Mesendoderm (in vitro differentiated cells): Measurements from ENCODE around the gene B4GALT7.

Source experiments
- DNase-seq: peaks from one replicate; pipeline ENCODE4 v3.0.0; 2013
- H2AK5ac ChIP-seq: 2 replicates; pipeline ENCODE4 v1.6.1; 2013; ENCODE audit warnings: low read length, inconsistent platforms
- H2BK120ac ChIP-seq: 2 replicates; pipeline ENCODE4 v1.6.1; 2013; ENCODE audit warnings: low read depth, mild to moderate bottlenecking, low read length, moderate library complexity, mixed read lengths
- H2BK15ac ChIP-seq: replicated peaks from 2 replicates; pipeline ENCODE4 v1.6.1; 2013; ENCODE audit warnings: low read depth, mild to moderate bottlenecking, moderate library complexity
- H2BK5ac ChIP-seq: 2 replicates; pipeline ENCODE4 v1.6.1; 2013; ENCODE audit warnings: low read length, inconsistent platforms
- H3K18ac ChIP-seq: 2 replicates; pipeline ENCODE4 v1.6.1; 2013; ENCODE audit warnings: mild to moderate bottlenecking, low read length, mixed read lengths
- H3K23ac ChIP-seq: one replicate; pipeline ENCODE4 v1.6.1; 2013; ENCODE audit warnings: low read length
- H3K27ac ChIP-seq: 2 replicates; pipeline ENCODE4 v1.5.1; 2013; ENCODE audit warnings: low read depth, mild to moderate bottlenecking, inconsistent platforms, low read length, moderate library complexity
- H3K27me3 ChIP-seq: 2 replicates; pipeline ENCODE4 v1.6.1; 2013; ENCODE audit warnings: low read length, control low read depth, mild to moderate bottlenecking, inconsistent platforms; ENCODE audit not compliant: insufficient read depth, poor library complexity
- H3K36me3 ChIP-seq: 2 replicates; pipeline ENCODE4 v1.6.1; 2013; ENCODE audit warnings: low read length, inconsistent platforms; ENCODE audit not compliant: control insufficient read depth, insufficient read depth
- H3K4ac ChIP-seq: one replicate; pipeline ENCODE4 v1.6.1; 2013; ENCODE audit warnings: low read depth, mild to moderate bottlenecking, low read length, moderate library complexity
- H3K4me1 ChIP-seq: 2 replicates; pipeline ENCODE4 v1.6.1; 2013; ENCODE audit warnings: low read depth, low read length, inconsistent platforms; ENCODE audit not compliant: control insufficient read depth
- H3K4me2 ChIP-seq: 2 replicates; pipeline ENCODE4 v1.6.1; 2013; ENCODE audit warnings: low read length
- H3K4me3 ChIP-seq: 2 replicates; pipeline ENCODE4 v1.5.1; 2013; ENCODE audit warnings: mild to moderate bottlenecking, low read length
- H3K56ac ChIP-seq: one replicate; pipeline ENCODE4 v1.6.1; 2013; ENCODE audit warnings: low read length
- H3K79me1 ChIP-seq: 2 replicates; pipeline ENCODE4 v1.6.1; 2013; ENCODE audit warnings: low read length, inconsistent platforms
- H3K79me2 ChIP-seq: 2 replicates; pipeline ENCODE4 v1.6.1; 2013; ENCODE audit warnings: mild to moderate bottlenecking, low read length; ENCODE audit not compliant: control insufficient read depth, insufficient read depth
- H3K9ac ChIP-seq: 2 replicates; pipeline ENCODE4 v1.6.1; 2013; ENCODE audit warnings: low read length, inconsistent platforms
- H4K5ac ChIP-seq: one replicate; pipeline ENCODE4 v1.6.1; 2013; ENCODE audit warnings: low read length
- H4K8ac ChIP-seq: one replicate; pipeline ENCODE4 v1.6.1; 2013; ENCODE audit warnings: low read depth, mild to moderate bottlenecking, control low read depth, low read length, moderate library complexity
- WGBS: extraction: QIAGEN DNeasy Blood & Tissue Kit; methylation state at CpG from one replicate; pipeline ENCODE4 v1.1.7; 2013; ENCODE audit warnings: low lambda C conversion rate, missing lambda C conversion rate; ENCODE audit not compliant: insufficient coverage; ENCODE audit errors: extremely low coverage; 5-methylcytosine and 5-hydroxymethylcytosine counted together

The B4GALT7 gene

DNA sequence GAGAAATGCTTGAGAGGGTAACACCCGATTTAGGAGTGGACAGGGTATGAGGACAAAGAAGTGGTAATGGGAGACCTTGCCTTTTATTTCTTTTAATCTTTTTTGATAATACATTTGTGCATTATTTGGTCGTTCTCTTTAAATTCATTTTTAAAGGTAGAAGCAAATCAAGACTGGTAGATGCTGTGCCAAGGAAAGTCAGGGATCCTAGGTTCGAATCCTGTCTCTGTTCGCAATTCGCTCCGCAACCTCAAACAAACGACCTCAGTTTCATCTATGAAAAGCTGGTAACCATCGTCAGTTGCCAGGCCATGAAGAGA, 8.3 kb upstream of the B4GALT7 start:
- no peak overlapping the region for H4K5ac ChIP-seq
- H2AK5ac ChIP-seq, result no peak overlapping the region
- no peaks in the 10 kb centered on the region for H3K4me1 ChIP-seq
- no peak overlapping the region for H3K18ac ChIP-seq
- no peaks in the 10 kb centered on the region for H3K27me3 ChIP-seq
- no peak overlapping the region for H3K4ac ChIP-seq
- no CpG with 5 or more reads among the region's 8 CpGs for WGBS
- peak overlapping the region; percentile 73 for H3K4me2 ChIP-seq
- no peak overlapping the region for H4K8ac ChIP-seq
- no peak overlapping the region for H2BK120ac ChIP-seq
- H2BK15ac ChIP-seq, result no peak overlapping the region
- H3K4me3 ChIP-seq, result no peak overlapping the region
- H3K27ac ChIP-seq, result no peak overlapping the region
- DNase-seq, result no peak
- no peak overlapping the region for H2BK5ac ChIP-seq
- peak overlapping the region; percentile 52 for H3K9ac ChIP-seq
- peaks cover 5% of the 10 kb centered on the region for H3K79me2 ChIP-seq
- peaks cover 11% of the 10 kb centered on the region for H3K79me1 ChIP-seq
- peaks cover 13% of the 10 kb centered on the region for H3K36me3 ChIP-seq
- H3K23ac ChIP-seq, result no peak overlapping the region
- peak overlapping the region; percentile 68 for H3K56ac ChIP-seq

- Histone ChIP-seq H4K8ac (no peak within 1 kb of the TSS), H3K18ac (no peak within 1 kb of the TSS), H2BK15ac (no peak within 1 kb of the TSS), H3K4me2 (peak within 1 kb of the TSS; percentile 73), H3K4ac (peak within 1 kb of the TSS; percentile 60), H3K27ac (peak within 1 kb of the TSS; percentile 25), H3K79me1 (peaks cover 11% of the 10 kb centered on the region), H2BK120ac (no peak within 1 kb of the TSS), H3K23ac (no peak within 1 kb of the TSS), H2BK5ac (no peak within 1 kb of the TSS), H3K4me1 (no peaks in the 10 kb centered on the region), H3K4me3 (peak within 1 kb of the TSS; percentile 72), H2AK5ac (no peak within 1 kb of the TSS), H3K27me3 (no peaks in the 10 kb centered on the region), H3K79me2 (peaks cover 5% of the 10 kb centered on the region), H3K9ac (peak within 1 kb of the TSS; percentile 90), H4K5ac (peak within 1 kb of the TSS; percentile 10), H3K56ac (peak within 1 kb of the TSS; percentile 96), H3K36me3 (peaks cover 13% of the 10 kb centered on the region)
- no CpG with 5 or more reads among the region's 71 CpGs for WGBS
- DNase-seq, result peak; percentile 94
Observed at GRCh38 chr5:177592010-177592834, 7.7 kb upstream of the B4GALT7 start, which contains the start of gene TMED9. Gene TMED9, plus strand, starts transcription at chr5:177592203. Its CDS starts 12 bp downstream, at chr5:177592215.

DNA sequence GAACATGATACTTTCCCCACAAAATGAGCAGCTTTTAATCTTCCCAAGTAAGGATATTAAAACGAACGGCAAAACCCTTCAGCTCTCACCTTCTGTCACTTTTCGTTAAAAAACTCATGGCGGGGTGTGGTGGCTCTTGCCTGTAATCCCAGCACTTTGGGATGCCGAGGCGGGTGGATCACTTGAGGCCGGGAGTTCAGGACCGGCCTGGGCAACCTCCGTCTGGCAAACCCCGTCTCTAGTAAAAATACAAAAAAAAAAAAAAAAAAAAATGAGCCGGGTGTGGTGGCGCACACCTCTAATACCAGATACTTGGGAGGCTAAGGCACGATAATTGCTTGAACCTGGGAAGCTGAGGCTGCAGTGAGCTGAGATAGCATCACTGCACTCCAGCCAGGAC, 7.0 kb upstream of the B4GALT7 start:
- H2BK5ac ChIP-seq, result no peak overlapping the region
- H4K5ac ChIP-seq, result no peak overlapping the region
- H2BK120ac ChIP-seq, result no peak overlapping the region
- DNase-seq, result no peak
- WGBS, result no CpG with 5 or more reads among the region's 13 CpGs
- no peak overlapping the region for H3K18ac ChIP-seq
- H3K79me1 ChIP-seq, result peaks cover 11% of the 10 kb centered on the region
- H2AK5ac ChIP-seq, result no peak overlapping the region
- no peak overlapping the region for H3K4ac ChIP-seq
- H3K36me3 ChIP-seq, result peaks cover 13% of the 10 kb centered on the region
- no peaks in the 10 kb centered on the region for H3K27me3 ChIP-seq
- H3K4me2 ChIP-seq, result peak overlapping the region; percentile 40
- peak overlapping the region; percentile 72 for H3K4me3 ChIP-seq
- H3K23ac ChIP-seq, result no peak overlapping the region
- H3K27ac ChIP-seq, result no peak overlapping the region
- H3K56ac ChIP-seq, result peak overlapping the region; percentile 96
- H3K4me1 ChIP-seq, result no peaks in the 10 kb centered on the region
- peaks cover 5% of the 10 kb centered on the region for H3K79me2 ChIP-seq
- peak overlapping the region; percentile 90 for H3K9ac ChIP-seq
- no peak overlapping the region for H2BK15ac ChIP-seq
- no peak overlapping the region for H4K8ac ChIP-seq

- H3K4me2 ChIP-seq, result no peak overlapping the region
- H3K27ac ChIP-seq, result no peak overlapping the region
- peaks cover 11% of the 10 kb centered on the region for H3K79me1 ChIP-seq
- DNase-seq, result no peak
- no peak overlapping the region for H2AK5ac ChIP-seq
- H3K4me3 ChIP-seq, result no peak overlapping the region
- no CpG with 5 or more reads among the region's 3 CpGs for WGBS
- H3K18ac ChIP-seq, result no peak overlapping the region
- no peak overlapping the region for H3K56ac ChIP-seq
- no peak overlapping the region for H3K9ac ChIP-seq
- no peak overlapping the region for H3K23ac ChIP-seq
- peaks cover 13% of the 10 kb centered on the region for H3K36me3 ChIP-seq
- no peak overlapping the region for H4K8ac ChIP-seq
- H2BK15ac ChIP-seq, result no peak overlapping the region
- no peaks in the 10 kb centered on the region for H3K27me3 ChIP-seq
- no peaks in the 10 kb centered on the region for H3K4me1 ChIP-seq
- H4K5ac ChIP-seq, result no peak overlapping the region
- peaks cover 5% of the 10 kb centered on the region for H3K79me2 ChIP-seq
- H3K4ac ChIP-seq, result no peak overlapping the region
- no peak overlapping the region for H2BK5ac ChIP-seq
- H2BK120ac ChIP-seq, result no peak overlapping the region
Observed at GRCh38 chr5:177593511-177593910, 6.4 kb upstream of the B4GALT7 start.

GRCh38 chr5:177594071-177594470, 5.9 kb upstream of the B4GALT7 start:
- H3K27me3 ChIP-seq, result no peaks in the 10 kb centered on the region
- no peak overlapping the region for H3K4me3 ChIP-seq
- no peak overlapping the region for H3K9ac ChIP-seq
- peaks cover 11% of the 10 kb centered on the region for H3K79me1 ChIP-seq
- H3K4ac ChIP-seq, result no peak overlapping the region
- no peak overlapping the region for H3K18ac ChIP-seq
- WGBS, result no CpG with 5 or more reads among the region's 8 CpGs
- no peak overlapping the region for H4K5ac ChIP-seq
- no peak overlapping the region for H4K8ac ChIP-seq
- no peak overlapping the region for H3K4me2 ChIP-seq
- no peak overlapping the region for H3K56ac ChIP-seq
- no peak overlapping the region for H2BK15ac ChIP-seq
- H2AK5ac ChIP-seq, result no peak overlapping the region
- DNase-seq, result no peak
- no peak overlapping the region for H2BK5ac ChIP-seq
- H3K27ac ChIP-seq, result no peak overlapping the region
- peaks cover 13% of the 10 kb centered on the region for H3K36me3 ChIP-seq
- H3K4me1 ChIP-seq, result no peaks in the 10 kb centered on the region
- H3K23ac ChIP-seq, result no peak overlapping the region
- peaks cover 5% of the 10 kb centered on the region for H3K79me2 ChIP-seq
- H2BK120ac ChIP-seq, result no peak overlapping the region
